Measurements from ENCODE around the gene RIPPLY3. TPM values are rescaled to one million over a fixed set of nuclear protein-coding genes. Genes with fewer than 3 reads are reported as not detected.

The RIPPLY3 gene
- total and polyA plus RNA-seq, 4 donors: 0.08 to 0.21 (median 0.13) TPM; not detected in 1

DNA sequence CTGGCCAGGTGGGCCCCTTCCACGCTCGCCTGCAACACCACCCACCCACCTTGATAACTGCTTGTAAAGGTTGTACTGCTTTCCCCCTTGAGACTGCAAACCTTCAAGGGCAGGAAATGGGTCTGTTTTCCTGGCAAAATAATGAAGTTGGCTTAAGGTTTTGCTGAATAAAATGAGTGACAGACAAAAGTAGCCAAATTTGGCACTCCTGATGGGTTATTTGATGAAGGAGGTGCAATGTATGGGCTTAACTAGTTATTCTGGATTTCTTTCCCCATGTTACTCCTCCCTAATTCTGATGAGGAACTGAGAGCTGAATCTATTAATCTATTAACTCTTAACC, 25.5 kb upstream of the RIPPLY3 start:
- WGBS: 59% methylated on average over 2 of the region's 2 CpGs
- Histone ChIP-seq H3K9ac (ENCODE audit: low read depth in 1 of 2, low read length in 2 of 2) (no peak overlapping the region), H3K4me3 (ENCODE audit: low read depth in 1 of 3, low read length in 3 of 3) (peak overlapping the region in 1 of 3 donors; percentile 45), H3K27me3 (ENCODE audit: control insufficient read depth in 4 of 4, insufficient read depth in 4 of 4, low read length in 3 of 4) (no peaks in the 10 kb centered on the region), H3K9me3 (ENCODE audit: control insufficient read depth in 4 of 4, low read length in 3 of 4) (no peaks in the 10 kb centered on the region), H3K27ac (ENCODE audit: low read depth in 1 of 2, low read length in 2 of 2) (no peak overlapping the region), H3K4me1 (ENCODE audit: control insufficient read depth in 4 of 4, insufficient read depth in 4 of 4, low read length in 3 of 4) (peaks cover 0 to 16% (median 7%) of the 10 kb centered on the region in 4 donors), H3K36me3 (ENCODE audit: control insufficient read depth in 4 of 4, insufficient read depth in 3 of 4, low read depth in 1 of 4, low read length in 3 of 4) (peaks cover 0 to 2% (median 0%) of the 10 kb centered on the region in 4 donors)
- TF ChIP-seq RAD21 (IDR thresholded peaks at IDR 0.05) (no peak), NR2F2 (IDR thresholded peaks at IDR 0.05) (no peak), HNF4G (IDR thresholded peaks at IDR 0.05) (no peak)
- TF ChIP-seq, protein P1, sequence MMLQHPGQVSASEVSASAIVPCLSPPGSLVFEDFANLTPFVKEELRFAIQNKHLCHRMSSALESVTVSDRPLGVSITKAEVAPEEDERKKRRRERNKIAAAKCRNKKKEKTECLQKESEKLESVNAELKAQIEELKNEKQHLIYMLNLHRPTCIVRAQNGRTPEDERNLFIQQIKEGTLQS (IDR thresholded peaks at IDR 0.05): no peak
- no peak for DNase-seq (ENCODE audit: low spot score)

DNA sequence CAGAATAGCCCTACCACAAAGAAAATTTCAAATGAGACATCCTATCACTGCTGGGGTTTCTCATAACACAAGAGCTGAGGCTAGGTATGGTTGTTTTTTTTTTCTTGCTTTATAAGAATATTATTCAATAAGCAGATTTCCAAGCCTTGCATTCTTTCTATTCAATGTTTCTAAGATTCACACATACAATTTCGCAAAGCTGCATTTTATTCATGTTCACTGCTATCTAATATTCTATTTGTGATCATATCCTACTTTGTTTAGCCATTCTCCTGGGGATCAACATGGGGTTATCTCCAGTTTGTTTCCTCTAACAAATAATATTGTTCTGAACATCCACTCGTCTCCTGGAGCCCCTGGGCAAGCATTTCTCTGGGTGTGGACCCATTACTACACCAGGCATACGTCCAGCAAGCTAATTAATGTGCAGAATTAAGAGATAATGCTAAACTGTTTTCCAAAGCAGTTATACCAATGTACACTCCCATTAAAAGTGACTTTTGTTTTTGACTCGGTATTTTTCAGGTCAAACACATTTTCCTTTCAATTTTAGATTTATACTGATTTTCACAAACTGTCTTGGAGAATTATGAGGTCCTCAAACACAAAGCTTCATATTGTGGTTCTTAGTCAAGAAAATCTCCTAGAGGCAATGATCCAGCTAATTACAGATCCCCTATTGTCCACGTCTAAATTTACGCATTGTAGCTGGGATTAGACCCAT, 24.4 kb upstream of the RIPPLY3 start:
- Histone ChIP-seq H3K4me1 (ENCODE audit: control insufficient read depth in 4 of 4, insufficient read depth in 4 of 4, low read length in 3 of 4) (peaks cover 0 to 14% (median 7%) of the 10 kb centered on the region in 4 donors), H3K27ac (ENCODE audit: low read depth in 1 of 2, low read length in 2 of 2) (no peak overlapping the region), H3K9ac (ENCODE audit: low read depth in 1 of 2, low read length in 2 of 2) (no peak overlapping the region), H3K36me3 (ENCODE audit: control insufficient read depth in 4 of 4, insufficient read depth in 3 of 4, low read depth in 1 of 4, low read length in 3 of 4) (peaks cover 0 to 2% (median 0%) of the 10 kb centered on the region in 4 donors), H3K9me3 (ENCODE audit: control insufficient read depth in 4 of 4, low read length in 3 of 4) (no peaks in the 10 kb centered on the region), H3K4me3 (ENCODE audit: low read depth in 1 of 3, low read length in 3 of 3) (no peak overlapping the region), H3K27me3 (ENCODE audit: control insufficient read depth in 4 of 4, insufficient read depth in 4 of 4, low read length in 3 of 4) (no peaks in the 10 kb centered on the region)
- WGBS: 77% methylated on average over 6 of the region's 6 CpGs
- no peak for TF ChIP-seq SP1 (IDR thresholded peaks at IDR 0.05)
- no peak for TF ChIP-seq RXRA (IDR thresholded peaks at IDR 0.05)
- TF ChIP-seq HNF4G (IDR thresholded peaks at IDR 0.05): no peak
- no peak for TF ChIP-seq FOXA1 (IDR thresholded peaks at IDR 0.05)
- no peak for TF ChIP-seq GABPA (IDR thresholded peaks at IDR 0.05 in 1 of 2, conservative IDR thresholded peaks at IDR 0.05 in 1 of 2)
- TF ChIP-seq, protein P1 (IDR thresholded peaks at IDR 0.05): no peak
- no peak for TF ChIP-seq YY1 (IDR thresholded peaks at IDR 0.05)
- TF ChIP-seq, protein P2, sequence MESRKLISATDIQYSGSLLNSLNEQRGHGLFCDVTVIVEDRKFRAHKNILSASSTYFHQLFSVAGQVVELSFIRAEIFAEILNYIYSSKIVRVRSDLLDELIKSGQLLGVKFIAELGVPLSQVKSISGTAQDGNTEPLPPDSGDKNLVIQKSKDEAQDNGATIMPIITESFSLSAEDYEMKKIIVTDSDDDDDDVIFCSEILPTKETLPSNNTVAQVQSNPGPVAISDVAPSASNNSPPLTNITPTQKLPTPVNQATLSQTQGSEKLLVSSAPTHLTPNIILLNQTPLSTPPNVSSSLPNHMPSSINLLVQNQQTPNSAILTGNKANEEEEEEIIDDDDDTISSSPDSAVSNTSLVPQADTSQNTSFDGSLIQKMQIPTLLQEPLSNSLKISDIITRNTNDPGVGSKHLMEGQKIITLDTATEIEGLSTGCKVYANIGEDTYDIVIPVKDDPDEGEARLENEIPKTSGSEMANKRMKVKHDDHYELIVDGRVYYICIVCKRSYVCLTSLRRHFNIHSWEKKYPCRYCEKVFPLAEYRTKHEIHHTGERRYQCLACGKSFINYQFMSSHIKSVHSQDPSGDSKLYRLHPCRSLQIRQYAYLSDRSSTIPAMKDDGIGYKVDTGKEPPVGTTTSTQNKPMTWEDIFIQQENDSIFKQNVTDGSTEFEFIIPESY (IDR thresholded peaks at IDR 0.05): no peak
- TF ChIP-seq, protein P3, sequence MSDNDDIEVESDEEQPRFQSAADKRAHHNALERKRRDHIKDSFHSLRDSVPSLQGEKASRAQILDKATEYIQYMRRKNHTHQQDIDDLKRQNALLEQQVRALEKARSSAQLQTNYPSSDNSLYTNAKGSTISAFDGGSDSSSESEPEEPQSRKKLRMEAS (IDR thresholded peaks at IDR 0.05): no peak
- no peak for TF ChIP-seq RAD21 (IDR thresholded peaks at IDR 0.05)
- no peak for TF ChIP-seq NR2F2 (IDR thresholded peaks at IDR 0.05)
- TF ChIP-seq TAF1 (conservative IDR thresholded peaks at IDR 0.05): no peak
- TF ChIP-seq, protein P4, sequence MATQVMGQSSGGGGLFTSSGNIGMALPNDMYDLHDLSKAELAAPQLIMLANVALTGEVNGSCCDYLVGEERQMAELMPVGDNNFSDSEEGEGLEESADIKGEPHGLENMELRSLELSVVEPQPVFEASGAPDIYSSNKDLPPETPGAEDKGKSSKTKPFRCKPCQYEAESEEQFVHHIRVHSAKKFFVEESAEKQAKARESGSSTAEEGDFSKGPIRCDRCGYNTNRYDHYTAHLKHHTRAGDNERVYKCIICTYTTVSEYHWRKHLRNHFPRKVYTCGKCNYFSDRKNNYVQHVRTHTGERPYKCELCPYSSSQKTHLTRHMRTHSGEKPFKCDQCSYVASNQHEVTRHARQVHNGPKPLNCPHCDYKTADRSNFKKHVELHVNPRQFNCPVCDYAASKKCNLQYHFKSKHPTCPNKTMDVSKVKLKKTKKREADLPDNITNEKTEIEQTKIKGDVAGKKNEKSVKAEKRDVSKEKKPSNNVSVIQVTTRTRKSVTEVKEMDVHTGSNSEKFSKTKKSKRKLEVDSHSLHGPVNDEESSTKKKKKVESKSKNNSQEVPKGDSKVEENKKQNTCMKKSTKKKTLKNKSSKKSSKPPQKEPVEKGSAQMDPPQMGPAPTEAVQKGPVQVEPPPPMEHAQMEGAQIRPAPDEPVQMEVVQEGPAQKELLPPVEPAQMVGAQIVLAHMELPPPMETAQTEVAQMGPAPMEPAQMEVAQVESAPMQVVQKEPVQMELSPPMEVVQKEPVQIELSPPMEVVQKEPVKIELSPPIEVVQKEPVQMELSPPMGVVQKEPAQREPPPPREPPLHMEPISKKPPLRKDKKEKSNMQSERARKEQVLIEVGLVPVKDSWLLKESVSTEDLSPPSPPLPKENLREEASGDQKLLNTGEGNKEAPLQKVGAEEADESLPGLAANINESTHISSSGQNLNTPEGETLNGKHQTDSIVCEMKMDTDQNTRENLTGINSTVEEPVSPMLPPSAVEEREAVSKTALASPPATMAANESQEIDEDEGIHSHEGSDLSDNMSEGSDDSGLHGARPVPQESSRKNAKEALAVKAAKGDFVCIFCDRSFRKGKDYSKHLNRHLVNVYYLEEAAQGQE (IDR thresholded peaks at IDR 0.05): no peak
- no peak for TF ChIP-seq EGR1 (IDR thresholded peaks at IDR 0.05; ENCODE audit: low read depth in 2 of 2)
- no peak for TF ChIP-seq JUND (IDR thresholded peaks at IDR 0.05)
- TF ChIP-seq HNF4A (conservative IDR thresholded peaks at IDR 0.05): no peak
- TF ChIP-seq, protein P5, sequence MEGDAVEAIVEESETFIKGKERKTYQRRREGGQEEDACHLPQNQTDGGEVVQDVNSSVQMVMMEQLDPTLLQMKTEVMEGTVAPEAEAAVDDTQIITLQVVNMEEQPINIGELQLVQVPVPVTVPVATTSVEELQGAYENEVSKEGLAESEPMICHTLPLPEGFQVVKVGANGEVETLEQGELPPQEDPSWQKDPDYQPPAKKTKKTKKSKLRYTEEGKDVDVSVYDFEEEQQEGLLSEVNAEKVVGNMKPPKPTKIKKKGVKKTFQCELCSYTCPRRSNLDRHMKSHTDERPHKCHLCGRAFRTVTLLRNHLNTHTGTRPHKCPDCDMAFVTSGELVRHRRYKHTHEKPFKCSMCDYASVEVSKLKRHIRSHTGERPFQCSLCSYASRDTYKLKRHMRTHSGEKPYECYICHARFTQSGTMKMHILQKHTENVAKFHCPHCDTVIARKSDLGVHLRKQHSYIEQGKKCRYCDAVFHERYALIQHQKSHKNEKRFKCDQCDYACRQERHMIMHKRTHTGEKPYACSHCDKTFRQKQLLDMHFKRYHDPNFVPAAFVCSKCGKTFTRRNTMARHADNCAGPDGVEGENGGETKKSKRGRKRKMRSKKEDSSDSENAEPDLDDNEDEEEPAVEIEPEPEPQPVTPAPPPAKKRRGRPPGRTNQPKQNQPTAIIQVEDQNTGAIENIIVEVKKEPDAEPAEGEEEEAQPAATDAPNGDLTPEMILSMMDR (IDR thresholded peaks at IDR 0.05; ENCODE audit: low read depth, low read length, missing input control): no peak
- TF ChIP-seq FOXA2 (IDR thresholded peaks at IDR 0.05): no peak
- DNase-seq (ENCODE audit: low spot score): no peak
